HG03342 (cell line): Measurements from ENCODE around the gene FIBP.

Source experiments
- ATAC-seq: cut with Tn5 transposase; IDR thresholded peaks from one replicate; pipeline ENCODE4 v1.9.1; 2021; ENCODE audit warnings: mild to moderate bottlenecking, moderate library complexity; ENCODE audit not compliant: unreplicated experiment

FIBP gene

DNA sequence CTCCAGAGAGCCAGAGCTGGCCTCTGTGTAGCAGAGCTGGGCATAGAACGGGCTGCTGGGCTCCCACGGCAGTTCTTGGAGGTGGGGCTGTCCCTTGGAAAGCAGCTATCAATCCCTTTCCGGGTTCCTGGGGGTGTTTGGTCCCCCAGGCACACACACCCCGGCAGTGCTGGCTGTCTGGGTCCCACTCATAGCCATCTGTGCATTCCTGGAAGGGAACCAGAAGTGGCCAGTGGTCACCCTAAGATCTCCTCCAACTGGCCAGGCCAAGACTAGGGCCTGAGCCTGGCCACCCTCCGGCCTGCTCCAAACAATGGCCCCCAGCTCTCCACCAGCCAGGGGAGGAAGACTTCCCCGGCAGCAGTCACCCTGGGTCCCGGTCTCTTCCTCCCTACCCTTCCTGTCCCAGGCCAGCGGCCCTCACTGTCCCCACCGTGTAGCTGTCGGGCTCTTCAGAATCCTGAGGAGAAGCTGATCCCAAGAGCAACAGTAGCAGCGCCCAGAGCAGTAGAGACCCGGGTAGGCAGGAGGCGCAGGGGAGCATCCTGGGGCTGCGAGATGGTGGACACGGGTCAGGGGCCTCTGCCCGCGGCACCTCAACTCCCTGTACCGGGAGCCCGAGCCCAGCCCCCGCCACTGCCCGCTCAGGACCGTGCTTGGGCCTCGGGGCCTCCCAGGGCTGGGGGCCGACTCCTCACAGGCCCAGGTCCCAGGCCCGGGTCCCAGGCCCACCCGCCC lies 16.3 kb downstream of the FIBP start:
- no peak for ATAC-seq

DNA sequence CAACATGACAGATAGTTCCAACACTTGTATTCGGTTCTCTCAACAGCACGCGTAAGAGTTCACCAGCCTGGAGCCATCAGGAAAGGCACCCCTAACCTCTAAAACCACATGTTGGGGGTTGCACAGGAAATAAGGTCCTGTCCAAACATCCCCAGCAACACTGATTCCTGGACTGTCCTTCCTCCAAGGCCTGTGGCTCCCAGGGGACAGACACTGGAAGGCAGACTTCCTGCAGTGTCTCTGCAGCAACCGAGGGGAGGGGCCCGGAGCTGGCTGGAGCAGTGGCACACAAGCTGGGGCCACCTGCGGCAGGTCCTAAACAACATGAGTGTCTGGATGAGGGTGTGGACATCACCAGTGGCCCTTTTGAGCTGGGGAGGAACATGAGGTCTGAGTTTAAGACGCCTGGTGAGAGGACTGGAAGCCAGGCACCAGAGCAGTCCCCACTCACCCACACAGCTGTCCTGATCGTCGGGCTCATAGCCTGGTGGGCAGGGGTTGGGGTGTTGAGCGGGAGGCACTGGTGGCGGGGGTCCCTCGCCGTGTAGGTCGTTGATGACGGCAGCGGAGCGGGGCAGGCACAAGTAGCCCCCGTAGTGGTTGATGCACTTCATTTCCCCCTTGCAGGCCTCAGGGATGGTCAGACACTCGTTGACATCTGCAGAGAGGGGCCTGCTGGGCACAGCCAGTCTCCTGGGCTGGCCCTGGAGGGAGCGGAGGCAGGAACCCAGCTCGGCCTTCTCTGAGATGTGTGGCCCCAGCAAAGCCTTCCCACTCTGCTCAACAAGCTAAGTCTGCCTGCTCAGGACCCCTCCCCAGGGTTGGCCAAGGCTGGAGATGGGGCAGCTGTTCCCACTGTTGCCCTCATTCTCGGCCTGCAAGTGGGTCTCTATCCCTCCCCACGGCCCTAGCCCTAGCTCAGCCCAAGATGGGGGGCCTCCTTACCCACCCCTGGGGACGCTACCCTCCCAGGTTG lies 17.3 kb downstream of the FIBP start:
- no peak for ATAC-seq

DNA sequence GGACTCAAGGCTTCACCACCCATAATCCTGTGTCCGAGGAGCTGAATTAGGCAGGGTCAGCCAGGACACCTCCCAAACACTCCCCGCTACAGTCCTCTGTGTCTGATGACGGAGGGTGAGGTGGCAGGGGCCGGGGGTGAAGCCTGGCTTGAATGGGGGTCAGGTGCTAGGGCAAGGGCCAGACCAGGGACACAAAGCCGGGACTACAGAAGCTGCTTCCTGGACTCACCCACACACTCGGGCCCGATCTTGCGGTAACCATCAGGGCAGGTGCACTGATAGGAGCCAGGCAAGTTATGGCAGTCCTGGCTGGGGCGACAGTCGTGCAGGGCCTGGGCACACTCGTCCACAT lies 18.0 kb downstream of the FIBP start:
- ATAC-seq: no peak

DNA sequence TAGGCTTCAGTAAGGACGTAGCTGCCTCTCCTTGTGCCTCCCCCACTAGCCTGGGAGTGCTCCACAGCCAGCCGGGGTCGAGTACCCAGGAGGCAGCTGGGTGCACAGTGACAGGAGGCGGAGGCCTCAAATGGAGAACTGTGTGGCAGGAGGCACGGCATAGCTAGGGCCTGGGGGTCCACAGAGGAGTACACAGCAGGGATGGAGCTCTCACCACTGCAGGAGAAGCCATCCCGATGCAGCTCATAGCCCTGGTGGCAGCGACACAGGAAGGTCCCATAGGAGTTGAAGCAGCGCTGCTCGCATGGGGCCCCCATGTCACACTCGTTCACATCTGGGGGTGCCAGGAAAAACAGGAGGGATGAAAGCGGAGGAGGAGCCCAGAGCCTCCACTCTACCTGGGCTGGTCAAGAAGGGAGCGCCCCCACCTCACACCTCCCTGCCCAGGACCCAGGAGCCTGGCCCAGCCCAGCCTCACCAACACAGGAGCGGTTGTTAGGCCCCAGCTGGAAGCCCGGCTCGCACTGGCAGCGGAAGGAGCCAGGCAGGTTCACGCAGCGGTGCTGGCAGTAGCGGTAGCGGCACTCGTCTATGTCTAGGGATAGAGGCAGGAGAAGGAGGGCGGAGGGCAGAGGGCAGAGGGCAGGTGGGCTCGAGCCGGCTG lies 18.5 kb downstream of the FIBP start:
- no peak for ATAC-seq

DNA sequence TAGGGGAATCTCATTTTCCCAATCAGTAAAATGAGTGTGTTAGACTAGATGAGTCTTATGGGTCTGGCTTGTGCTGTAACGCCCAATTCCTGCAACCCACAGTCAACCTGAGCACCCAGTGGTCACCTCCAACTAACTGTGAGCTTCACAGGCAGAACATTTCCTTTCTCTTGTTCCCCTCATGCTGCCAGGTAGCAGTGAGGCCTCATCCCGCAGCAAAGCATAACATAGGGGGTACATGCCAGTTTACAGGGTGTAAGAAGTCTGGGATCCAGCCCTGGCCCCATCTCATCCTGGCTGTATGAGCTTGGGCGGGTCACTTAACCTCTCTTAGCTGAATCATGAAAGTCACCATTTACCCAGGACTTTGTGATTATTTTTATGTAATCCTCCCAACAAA lies 19.4 kb downstream of the FIBP start:
- no peak for ATAC-seq

DNA sequence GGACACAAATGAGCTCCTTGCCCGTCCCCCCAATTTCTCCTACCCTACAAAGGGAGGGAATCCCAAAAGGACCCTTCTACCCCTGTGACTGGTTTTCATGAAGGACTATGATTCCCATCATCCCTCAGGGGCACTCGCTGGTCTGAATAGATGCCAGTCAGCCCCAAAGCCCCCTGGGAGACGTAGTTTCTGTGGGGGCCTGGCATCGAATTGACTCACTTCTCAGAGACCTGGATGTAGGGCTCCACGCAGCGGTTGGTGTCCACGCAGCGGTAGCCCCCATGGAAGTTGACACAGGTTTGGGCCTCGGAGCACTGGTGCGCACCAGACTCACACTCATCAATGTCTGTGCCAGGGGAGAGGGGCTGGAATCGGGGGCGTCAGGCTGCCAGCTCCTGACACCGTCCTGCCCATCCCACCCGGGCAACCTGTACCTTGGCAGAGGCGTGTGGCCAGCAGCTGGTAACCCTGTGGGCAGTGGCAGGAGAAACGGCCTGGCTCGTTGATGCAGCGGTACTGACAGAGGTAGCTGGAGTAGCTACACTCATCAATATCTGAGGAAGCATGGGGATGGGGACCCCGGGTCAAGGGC lies 20.1 kb downstream of the FIBP start:
- no peak for ATAC-seq

DNA sequence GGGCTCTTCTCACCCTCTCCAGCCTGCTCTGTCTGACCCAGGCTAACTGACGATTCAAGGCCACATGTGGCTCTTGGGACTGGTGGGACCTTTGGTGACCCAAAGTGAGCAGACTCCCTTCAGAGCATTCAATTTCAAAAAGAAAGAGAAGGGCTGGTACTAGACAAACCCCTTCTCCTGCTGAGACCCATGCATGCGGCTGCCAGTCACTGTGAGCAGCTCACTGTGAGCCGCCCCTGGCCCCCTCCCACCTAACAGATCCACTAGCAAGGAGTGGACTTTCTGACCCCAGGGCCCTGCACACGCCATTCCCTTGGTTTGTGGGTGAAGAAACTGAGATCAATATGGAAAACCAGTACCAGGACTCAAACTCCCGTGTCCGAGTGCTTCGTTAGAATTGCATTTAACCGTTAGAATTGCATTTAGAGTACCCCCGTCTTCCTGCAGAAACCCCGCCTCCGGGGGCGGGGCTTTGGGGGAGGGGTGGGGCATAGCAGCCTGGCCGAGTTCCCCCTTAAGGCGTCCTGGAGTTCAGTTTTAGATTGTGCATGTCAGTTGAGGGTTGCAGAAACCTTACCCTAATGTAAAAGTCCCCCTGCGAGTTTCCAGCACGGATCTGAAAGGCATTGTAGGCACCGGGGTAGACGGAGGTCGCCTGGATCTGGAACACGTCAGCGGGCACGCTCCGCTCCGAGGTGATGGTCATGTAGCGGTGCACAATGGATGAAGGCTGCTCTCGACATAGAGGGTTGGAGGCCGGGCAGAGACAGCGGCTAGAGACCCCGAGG lies 20.8 kb downstream of the FIBP start:
- ATAC-seq: no peak

DNA sequence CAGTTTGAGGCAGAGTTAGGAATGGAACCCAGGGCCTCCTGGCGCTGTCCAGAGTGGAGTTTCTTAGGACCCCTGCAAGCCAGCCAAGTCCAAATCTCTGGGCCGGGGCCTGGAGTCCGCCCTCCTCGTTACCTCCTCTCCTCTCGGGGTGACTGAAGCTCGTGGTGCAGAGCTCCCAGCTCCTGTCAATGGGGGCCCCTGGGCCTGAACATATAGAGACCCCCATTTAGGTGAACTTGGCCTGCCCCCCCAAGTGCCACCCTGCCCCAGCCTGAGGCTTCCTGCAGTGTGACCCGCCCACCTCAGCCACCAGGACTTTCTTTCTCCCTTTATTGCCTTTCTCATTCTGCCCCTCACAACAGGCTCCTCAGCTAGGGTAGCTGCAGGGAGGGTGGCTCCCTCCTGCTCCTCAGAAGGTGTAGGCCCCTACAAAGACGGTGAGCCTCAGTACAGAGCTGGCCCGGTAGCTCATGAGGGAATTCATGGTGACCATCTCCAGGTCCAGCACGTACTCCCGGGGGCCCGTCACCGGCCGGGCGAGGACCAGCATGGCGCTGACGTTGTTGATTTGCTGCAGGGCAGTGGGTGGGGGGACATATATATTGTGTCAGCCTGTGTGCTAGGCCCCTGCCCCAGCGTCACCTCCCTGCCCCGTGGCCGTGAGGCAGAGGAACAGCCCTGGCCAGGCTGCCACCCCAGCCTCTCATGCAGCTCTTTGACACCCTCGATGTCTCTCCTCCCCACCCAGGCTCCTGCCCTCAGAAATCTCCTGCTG lies 21.6 kb downstream of the FIBP start:
- no peak for ATAC-seq

DNA sequence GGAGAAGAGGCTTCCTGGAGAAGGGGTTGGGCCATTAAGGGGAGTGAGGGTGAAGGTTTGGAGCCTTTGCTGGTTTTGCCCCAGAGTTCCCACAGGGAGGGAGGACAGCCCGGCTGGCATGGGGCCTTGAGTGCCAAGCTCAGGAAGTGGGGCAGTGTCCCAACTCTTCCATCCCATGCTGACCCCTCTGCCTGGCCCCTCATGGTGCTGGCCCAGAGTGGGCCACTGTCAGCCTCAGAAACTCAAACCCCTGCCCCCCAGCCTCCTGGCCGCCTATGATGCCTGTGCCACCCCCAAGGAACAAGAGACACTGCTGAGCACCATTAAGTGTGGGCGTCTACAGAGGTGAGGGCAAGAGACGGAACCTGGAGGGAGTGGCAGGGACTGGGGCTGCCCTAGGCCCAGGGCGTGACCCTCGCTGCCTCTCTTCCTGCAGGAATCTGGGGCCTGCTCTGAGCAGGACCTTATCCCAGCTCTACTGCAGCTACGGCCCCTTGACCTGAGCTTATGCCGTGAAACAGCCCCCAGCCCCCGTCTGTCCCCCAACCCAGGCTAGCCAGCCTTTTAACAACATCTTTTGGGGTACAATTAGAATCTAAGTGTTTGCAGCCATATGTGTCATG lies 22.6 kb downstream of the FIBP start:
- ATAC-seq: no peak

DNA sequence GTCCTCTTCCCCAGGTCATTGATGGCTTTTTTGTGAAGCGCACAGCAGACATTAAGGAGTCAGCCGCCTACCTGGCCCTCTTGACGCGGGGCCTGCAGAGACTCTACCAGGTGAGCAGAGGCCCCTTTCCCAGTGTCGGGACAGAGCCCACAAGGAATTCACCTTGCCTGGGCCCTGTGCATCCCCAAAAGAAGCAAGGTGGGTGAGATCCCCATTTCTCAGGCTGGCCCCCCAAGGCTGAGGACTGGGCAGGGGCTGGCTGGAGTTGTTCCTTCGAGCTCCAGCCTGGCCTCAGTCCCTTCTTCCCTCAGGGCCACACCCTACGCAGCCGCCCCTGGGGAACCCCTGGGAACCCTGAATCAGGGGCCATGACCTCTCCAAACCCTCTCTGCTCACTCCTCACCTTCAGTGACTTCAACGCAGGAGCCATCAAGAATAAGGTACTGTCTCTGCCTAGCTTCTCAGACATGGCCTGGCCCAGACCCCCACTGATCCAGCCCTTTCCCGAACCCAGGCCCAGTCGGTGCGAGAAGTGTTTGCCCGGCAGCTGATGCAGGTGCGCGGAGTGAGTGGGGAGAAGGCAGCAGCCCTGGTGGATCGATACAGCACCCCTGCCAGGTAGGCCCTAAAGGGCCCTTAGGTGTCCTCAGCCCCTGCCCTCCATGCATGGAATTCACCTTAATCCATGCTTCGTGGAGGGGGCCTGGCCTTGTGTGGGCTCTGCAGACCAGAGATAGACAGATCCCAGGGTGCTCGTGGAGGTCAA lies 23.4 kb downstream of the FIBP start:
- ATAC-seq: no peak

DNA sequence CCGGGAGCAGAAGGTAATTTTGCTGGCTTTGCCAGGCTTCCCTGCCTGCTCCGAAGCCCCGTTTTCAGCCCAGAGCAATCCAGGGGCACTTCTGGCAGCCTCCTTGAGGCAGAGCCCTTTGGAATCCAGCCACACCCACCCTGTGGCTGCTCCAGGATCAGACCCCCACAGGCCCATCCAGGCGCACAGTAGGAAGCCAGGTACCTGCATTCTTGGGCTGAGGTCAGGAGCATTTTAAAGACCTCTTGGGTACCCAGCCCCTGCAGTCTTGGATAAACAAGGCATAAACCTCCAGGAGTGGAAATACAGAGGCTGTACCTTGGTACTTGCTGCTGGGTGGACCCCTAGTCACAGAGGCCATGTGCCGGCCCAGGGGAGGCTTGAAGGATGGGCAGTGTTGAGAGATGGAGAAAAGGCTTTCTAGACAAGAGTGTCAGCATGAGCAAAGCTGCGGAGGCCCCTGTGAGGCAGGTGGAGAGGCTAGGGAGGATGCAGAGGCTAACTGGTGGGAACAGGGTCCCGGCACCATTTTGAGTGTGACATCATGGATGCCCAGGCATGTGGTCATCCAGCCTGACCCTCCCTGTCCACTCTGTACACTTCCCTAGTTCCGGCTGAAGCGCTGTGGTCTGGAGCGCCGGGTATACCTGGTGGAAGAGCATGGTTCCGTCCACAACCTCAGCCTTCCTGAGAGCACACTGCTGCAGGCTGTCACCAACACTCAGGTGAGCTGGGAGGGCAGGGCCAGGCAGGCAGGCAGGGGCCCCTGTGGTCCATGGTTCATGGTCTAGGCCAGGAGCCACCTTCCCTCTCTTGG lies 24.2 kb downstream of the FIBP start:
- ATAC-seq: no peak

DNA sequence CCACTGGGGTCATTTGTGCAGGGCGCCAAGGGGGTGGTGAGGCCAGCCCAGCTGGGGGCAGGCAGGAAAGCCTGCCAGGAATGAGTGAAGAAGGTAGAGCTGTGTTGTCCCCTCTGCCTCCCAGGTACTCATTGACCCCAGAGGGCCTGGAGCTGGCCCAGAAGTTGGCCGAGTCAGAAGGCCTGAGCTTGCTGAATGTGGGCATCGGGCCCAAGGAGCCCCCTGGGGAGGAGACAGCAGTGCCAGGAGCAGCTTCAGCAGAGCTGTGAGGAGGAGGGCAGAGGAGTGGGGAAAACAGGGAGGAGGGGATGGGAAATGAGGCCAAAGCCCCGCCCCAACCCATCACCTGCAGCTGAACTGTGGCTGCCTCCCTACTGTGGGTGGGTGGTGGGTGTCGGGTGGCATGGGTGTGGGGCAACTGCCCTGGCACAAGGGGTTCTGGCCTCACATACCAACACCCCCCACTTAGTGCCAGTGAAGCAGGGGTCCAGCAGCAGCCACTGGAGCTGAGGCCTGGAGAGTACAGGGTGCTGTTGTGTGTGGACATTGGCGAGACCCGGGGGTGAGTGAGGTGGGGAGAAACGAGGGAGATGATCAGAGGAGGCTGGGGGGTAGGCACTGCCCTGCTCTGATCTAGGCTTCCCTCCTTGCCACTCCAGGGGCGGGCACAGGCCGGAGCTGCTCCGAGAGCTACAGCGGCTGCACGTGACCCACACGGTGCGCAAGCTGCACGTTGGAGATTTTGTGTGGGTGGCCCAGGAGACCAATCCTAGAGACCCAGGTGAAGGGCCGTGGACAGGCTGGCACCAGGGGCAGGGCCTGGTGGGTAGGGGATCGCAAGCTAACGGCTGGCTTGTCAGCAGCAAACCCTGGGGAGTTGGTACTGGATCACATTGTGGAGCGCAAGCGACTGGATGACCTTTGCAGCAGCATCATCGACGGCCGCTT lies 25.1 kb downstream of the FIBP start:
- no peak for ATAC-seq

DNA sequence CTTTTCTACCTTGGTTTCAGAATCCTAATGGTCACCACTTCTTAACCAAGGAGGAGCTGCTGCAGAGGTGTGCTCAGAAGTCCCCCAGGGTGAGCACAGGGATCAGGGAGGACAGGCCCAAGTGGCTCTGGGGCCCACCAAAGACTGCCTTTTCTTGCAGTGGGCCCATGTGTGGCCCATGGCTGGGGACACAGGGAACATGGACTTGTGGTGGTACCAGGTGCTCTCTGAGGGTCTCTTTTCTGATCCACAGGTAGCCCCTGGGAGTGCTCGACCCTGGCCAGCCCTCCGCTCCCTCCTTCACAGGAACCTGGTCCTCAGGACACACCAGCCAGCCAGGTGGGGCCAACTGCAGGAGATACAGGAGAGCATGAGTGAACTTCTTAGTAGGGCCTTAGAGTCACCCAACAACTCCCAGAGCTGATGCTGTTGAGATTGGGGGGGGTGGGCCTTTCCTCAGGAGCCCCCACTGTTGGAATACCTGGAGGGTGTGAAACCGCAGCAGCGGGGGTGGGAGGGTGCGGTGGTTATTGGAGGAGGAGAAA lies 26.0 kb downstream of the FIBP start:
- ATAC-seq: no peak

DNA sequence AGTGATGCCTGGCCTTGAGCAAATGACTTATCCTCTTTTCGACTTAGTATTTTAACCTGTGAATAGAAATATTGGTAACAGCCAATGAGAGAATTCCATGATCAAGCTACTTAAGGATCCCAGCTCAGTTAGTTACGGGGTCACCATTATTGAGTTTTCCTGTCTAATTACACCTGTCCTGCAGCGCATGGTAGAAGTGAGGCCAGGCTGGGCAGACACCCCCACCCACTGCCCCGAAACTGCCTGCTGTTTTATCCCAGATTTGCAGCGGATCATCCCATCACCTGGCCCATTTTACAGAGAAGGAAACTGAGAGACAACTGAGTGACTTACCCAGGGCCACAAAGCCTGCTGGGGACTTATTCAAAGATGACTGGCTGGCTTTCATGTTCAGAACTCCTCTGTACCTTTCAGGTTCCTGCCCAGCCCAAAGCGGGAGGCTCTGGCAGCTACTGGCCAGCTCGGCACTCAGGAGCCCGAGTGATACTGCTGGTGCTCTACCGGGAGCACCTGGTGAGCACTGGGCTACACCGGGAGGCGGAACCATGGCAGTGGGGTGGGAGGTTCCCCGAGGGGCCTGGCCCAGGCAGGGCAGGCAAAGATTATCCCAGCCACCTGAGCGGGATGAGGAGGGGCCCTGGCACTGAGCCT lies 26.6 kb downstream of the FIBP start:
- no peak for ATAC-seq

DNA sequence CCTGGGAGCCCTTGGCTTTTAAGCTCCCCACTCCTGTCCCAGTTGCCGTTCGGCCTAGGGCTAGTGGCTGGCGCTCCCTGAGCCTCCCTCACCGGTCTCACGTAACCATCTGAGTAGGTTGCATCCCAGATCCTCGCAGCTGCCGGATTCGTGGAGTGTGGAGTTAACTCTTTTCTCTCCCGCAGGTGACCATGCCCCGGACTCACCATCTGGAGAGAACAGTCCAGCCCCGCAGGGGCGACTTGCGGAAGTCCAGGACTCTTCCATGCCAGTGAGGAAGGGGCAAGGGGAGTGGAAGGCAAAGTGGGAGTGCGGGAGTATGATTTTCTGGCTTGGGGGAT lies 27.1 kb downstream of the FIBP start:
- no peak for ATAC-seq
